ENCODE measurements around the gene NR1D2. TPM values are rescaled to one million over a fixed set of nuclear protein-coding genes. Genes with fewer than 3 reads are reported as not detected.

The NR1D2 gene
- total and polyA plus RNA-seq, 2 donors from 2014 or later, result 7.1 to 49.3 TPM

GRCh38 chr3:24027946-24028345 lies 82.9 kb downstream of the NR1D2 start:
- no peak for DNase-seq
- Histone ChIP-seq H3K4me3 (ENCODE audit: low read length in 3 of 3) (no peak overlapping the region), H3K27ac (ENCODE audit: low read depth in 2 of 2, low read length in 2 of 2) (no peak overlapping the region), H3K27me3 (ENCODE audit: control insufficient read depth, insufficient read depth, low read length) (no peaks in the 10 kb centered on the region), H3K4me1 (ENCODE audit: control insufficient read depth in 2 of 3, insufficient read depth in 2 of 3, low read depth in 1 of 3, low read length in 3 of 3) (no peaks in the 10 kb centered on the region), H3K9me3 (ENCODE audit: control insufficient read depth in 2 of 3, insufficient read depth in 1 of 3, low read length in 3 of 3) (no peaks in the 10 kb centered on the region), H3K36me3 (ENCODE audit: control insufficient read depth in 2 of 3, insufficient read depth in 3 of 3, low read length in 3 of 3) (no peaks in the 10 kb centered on the region), H3K9ac (ENCODE audit: low read length in 3 of 3) (no peak overlapping the region)
- intact Hi-C loops (cut with DNase I), result no loop called here
- FAIRE-seq, result no peak
- no peak for TF ChIP-seq CTCF (IDR thresholded peaks at IDR 0.05; ENCODE audit: borderline replicate concordance, extremely low read depth, insufficient read depth)

Other genes starting within 250 kb of the NR1D2 start
- 83.2 TPM for gene UBE2E1, start 139.3 kb upstream of the NR1D2 start, total RNA-seq
- 69.1 TPM for gene UBE2E1, start 139.3 kb upstream of the NR1D2 start, polyA plus RNA-seq (ENCODE audit: insufficient read depth, low read depth, low replicate concordance)
- gene NKIRAS1, start 28.3 kb upstream of the NR1D2 start, total RNA-seq, result 7.1 TPM
- 17.2 TPM for gene NKIRAS1, start 28.3 kb upstream of the NR1D2 start, polyA plus RNA-seq (ENCODE audit: insufficient read depth, low read depth, low replicate concordance)
- gene RPL15, start 28.2 kb upstream of the NR1D2 start, total RNA-seq, result 1,508 TPM
- 2,114 TPM for gene RPL15, start 28.2 kb upstream of the NR1D2 start, polyA plus RNA-seq (ENCODE audit: insufficient read depth, low read depth, low replicate concordance)